Loucy (cell line): ENCODE results near the gene C3orf18.

ENCODE experiments used
- EZH2phosphoT487 ChIP-seq: fragments of 200-600 bp; IDR thresholded peaks from 2 replicates; pipeline ENCODE4 v1.6.1; 2018; ENCODE audit warnings: antibody characterized with exemption, mild to moderate bottlenecking, moderate library complexity, borderline replicate concordance
- TF ChIP-seq, protein P1 (sequence below): fragments of 200-600 bp; sonication (generic); conservative IDR thresholded peaks from 2 replicates; pipeline ENCODE4 v1.5.1; 2014; ENCODE audit warnings: mild to moderate bottlenecking, antibody characterized with exemption, low read length

DNA sequence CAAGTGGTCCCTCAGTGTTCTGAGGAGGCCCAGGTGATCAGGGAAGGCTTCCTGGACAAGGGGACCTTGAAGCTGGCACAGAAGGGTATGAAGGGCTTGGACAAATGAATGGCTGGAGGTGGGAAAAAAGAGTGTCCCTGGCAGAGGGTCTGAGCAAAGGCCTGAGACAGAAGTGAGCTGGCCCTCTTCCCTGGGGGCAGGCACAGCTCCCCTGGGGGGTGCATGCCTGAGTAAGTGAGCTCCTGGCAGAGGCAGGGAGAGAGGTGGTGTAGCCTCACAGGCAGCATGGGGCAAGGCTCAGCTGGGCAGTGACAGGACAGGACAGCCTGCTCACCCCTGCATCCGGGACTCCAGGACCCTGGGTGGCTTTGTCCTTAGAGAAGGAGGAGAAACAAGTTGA lies 58.7 kb downstream of the C3orf18 start:
- TF ChIP-seq, protein P1, sequence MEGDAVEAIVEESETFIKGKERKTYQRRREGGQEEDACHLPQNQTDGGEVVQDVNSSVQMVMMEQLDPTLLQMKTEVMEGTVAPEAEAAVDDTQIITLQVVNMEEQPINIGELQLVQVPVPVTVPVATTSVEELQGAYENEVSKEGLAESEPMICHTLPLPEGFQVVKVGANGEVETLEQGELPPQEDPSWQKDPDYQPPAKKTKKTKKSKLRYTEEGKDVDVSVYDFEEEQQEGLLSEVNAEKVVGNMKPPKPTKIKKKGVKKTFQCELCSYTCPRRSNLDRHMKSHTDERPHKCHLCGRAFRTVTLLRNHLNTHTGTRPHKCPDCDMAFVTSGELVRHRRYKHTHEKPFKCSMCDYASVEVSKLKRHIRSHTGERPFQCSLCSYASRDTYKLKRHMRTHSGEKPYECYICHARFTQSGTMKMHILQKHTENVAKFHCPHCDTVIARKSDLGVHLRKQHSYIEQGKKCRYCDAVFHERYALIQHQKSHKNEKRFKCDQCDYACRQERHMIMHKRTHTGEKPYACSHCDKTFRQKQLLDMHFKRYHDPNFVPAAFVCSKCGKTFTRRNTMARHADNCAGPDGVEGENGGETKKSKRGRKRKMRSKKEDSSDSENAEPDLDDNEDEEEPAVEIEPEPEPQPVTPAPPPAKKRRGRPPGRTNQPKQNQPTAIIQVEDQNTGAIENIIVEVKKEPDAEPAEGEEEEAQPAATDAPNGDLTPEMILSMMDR: no peak
- no peak for TF ChIP-seq EZH2phosphoT487
